ENCODE measurements around the gene CST5.

DNA sequence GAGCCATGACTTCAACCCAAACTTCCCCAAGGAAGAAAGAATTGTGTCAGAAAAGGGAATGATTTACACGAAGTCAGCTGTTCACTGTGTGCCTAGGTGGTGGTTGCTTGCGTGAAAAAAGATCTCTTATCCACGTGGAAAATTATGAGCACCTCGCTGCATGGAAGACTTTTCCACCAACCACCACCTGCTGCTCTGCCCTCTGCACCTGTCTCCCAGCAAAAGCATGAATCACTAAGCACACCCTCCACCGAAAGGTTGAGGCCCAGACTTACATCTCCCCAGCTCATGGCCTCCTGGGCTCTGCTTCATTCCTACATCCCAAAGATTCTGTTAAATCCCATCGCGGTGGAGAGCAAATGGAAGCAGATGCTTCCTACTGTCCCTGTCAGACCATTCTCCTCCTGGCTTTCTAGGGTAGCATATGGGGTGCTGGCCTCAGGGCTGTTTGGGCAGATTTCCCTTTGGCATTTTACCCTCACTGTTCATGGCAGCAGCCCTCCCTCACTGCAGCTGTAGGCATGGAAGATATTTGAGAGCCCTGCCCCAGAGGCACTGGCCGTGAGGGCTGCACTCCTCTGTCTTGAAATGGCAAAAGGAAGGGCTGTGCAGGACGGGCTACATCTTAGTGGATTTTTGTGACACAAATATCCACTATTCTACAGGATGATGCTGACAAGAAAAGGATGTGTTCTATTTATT is 37.6 kb upstream of the CST5 start:
- TF ChIP-seq MYC (IDR thresholded peaks at IDR 0.05; ENCODE audit: low read depth, low read length) (no peak), POLR2A (IDR thresholded peaks at IDR 0.05; ENCODE audit: extremely low read depth, insufficient read length) (no peak)
